PC-9 (cell line): ENCODE measurements around the gene C10orf95. TPM values are rescaled to one million over a fixed set of nuclear protein-coding genes. Genes with fewer than 3 reads are reported as not detected.

Experiments
- BruUV-seq: library from RNA; stranded (reverse); fragments of 400-500 nt; replicated peaks from 2 replicates; lab custom pipeline; 2021; lab: Mats Ljungman, UMichigan
- CTCF ChIA-PET: fragments of 300-600 bp; sonication (Branson Sonifier 250); formaldehyde crosslinking; loops from one replicate; lab custom pipeline; 2022; ENCODE audit warnings: antibody characterized with exemption; lab: Charles Lee
- POLR2A ChIA-PET: fragments of 300-600 bp; sonication (Branson Sonifier 250); formaldehyde crosslinking; loops from one replicate; lab custom pipeline; 2022; ENCODE audit warnings: antibody characterized with exemption; ENCODE audit not compliant: unreplicated experiment; lab: Charles Lee
- DNase-seq, 2 experiments: peaks; one replicate each; pipeline versions ENCODE4 v3.0.0 to v3.0.0-alpha.2; 2015 to 2022; ENCODE audit warnings: mixed read lengths in 1 of 2
- H2AFZ ChIP-seq: fragments of 200-600 bp; sonication (generic); 2 replicates; pipeline ENCODE4 v1.8.1; 2017; ENCODE audit warnings: antibody characterized with exemption
- H3F3A ChIP-seq: fragments of 200-600 bp; sonication (generic); 2 replicates; pipeline ENCODE4 v1.8.1; 2017; ENCODE audit warnings: antibody characterized with exemption, mild to moderate bottlenecking, low read depth; ENCODE audit not compliant: insufficient read depth
- H3K27ac ChIP-seq: fragments of 200-600 bp; sonication (generic); 2 replicates; pipeline ENCODE4 v1.6.1; 2016; ENCODE audit warnings: mixed run types
- H3K27me3 ChIP-seq: fragments of 200-600 bp; sonication (generic); 2 replicates; pipeline ENCODE4 v1.6.1; 2016; ENCODE audit warnings: low read depth, mixed run types; ENCODE audit not compliant: insufficient read depth
- H3K36me3 ChIP-seq: fragments of 200-600 bp; sonication (generic); 2 replicates; pipeline ENCODE4 v1.6.1; 2016; ENCODE audit warnings: low read depth, mixed run types
- H3K4me1 ChIP-seq: fragments of 200-600 bp; sonication (generic); replicated peaks from 2 replicates; pipeline ENCODE4 v1.6.1; 2016; ENCODE audit warnings: mixed run types; ENCODE audit not compliant: insufficient read depth
- H3K4me2 ChIP-seq: fragments of 200-600 bp; sonication (generic); 2 replicates; pipeline ENCODE4 v1.6.1; 2017; ENCODE audit warnings: mixed run types
- H3K4me3 ChIP-seq: fragments of 200-600 bp; sonication (generic); 2 replicates; pipeline ENCODE4 v1.6.1; 2016; ENCODE audit warnings: mixed run types
- H3K79me2 ChIP-seq: fragments of 200-600 bp; sonication (generic); 2 replicates; pipeline ENCODE4 v1.6.1; 2017; ENCODE audit warnings: low read depth, mixed run types
- H3K9me2 ChIP-seq: fragments of 200-600 bp; sonication (generic); 2 replicates; pipeline ENCODE4 v1.8.1; 2017; ENCODE audit warnings: mild to moderate bottlenecking; ENCODE audit not compliant: insufficient read depth
- H3K9me3 ChIP-seq: fragments of 200-600 bp; sonication (generic); 2 replicates; pipeline ENCODE4 v1.8.1; 2016; ENCODE audit warnings: low read depth; ENCODE audit not compliant: insufficient read depth
- H4K20me1 ChIP-seq: fragments of 200-600 bp; sonication (generic); 2 replicates; pipeline ENCODE4 v1.8.1; 2017; ENCODE audit not compliant: insufficient read depth
- EZH2 ChIP-seq: fragments of 200-600 bp; sonication (generic); IDR thresholded peaks from 2 replicates; pipeline ENCODE4 v1.8.0; 2017; ENCODE audit warnings: antibody characterized with exemption, low read depth
- intact Hi-C: fragments of 100-400 bp; cut with micrococcal nuclease; formaldehyde crosslinking; loops from one replicate; pipeline ENCODE4 v1.10.0; 2022; ENCODE audit not compliant: unreplicated experiment
- total RNA-seq: library from RNA; stranded (reverse); gene quantifications from 2 replicates; pipeline ENCODE4 v1.2.3, GENCODE V29; 2021
- TF ChIP-seq, protein P1 (sequence below): fragments of 200-600 bp; sonication (generic); conservative IDR thresholded peaks from 2 replicates; pipeline ENCODE4 v1.6.1; 2017; ENCODE audit warnings: mixed run types, antibody characterized with exemption, mild to moderate bottlenecking, moderate library complexity

C10orf95 gene
- total RNA-seq, 1 experiment from 2014 or later: 1.0 TPM

DNA sequence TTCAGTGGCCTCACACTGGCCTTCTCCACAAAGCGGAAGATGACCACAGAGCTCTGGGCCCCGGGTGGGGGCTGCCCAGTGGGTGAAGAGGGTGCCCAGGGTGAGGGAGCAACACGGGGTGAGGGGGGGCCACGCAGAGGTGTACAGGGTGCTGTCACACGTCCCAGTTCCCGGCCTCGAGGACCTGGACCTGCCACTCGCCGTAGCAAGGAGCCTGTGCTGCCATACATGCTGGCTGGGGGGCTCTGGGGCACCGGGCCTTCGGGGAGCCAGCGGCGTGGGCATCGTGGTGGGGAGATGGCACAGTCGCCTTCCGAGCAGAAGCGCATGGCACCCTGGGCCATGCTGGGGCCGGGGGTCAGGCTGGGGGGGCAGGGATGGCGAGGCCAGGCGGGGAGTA, 34.6 kb downstream of the C10orf95 start:
- Histone ChIP-seq H3K36me3 (no peaks in the 10 kb centered on the region), H3K79me2 (no peaks in the 10 kb centered on the region), H3K27ac (no peak overlapping the region), H3F3A (no peaks in the 10 kb centered on the region; the same call in 1 of the 2 replicates), H3K9me3 (no peaks in the 10 kb centered on the region), H3K4me3 (no peak overlapping the region), H3K4me2 (no peak overlapping the region), H4K20me1 (no peaks in the 10 kb centered on the region), H3K4me1 (no peaks in the 10 kb centered on the region), H3K9me2 (no peaks in the 10 kb centered on the region), H2AFZ (no peak overlapping the region), H3K27me3 (peaks cover 37% of the 10 kb centered on the region)
- no TSS peak for BruUV-seq
- no peak for DNase-seq
- TF ChIP-seq, protein P1, sequence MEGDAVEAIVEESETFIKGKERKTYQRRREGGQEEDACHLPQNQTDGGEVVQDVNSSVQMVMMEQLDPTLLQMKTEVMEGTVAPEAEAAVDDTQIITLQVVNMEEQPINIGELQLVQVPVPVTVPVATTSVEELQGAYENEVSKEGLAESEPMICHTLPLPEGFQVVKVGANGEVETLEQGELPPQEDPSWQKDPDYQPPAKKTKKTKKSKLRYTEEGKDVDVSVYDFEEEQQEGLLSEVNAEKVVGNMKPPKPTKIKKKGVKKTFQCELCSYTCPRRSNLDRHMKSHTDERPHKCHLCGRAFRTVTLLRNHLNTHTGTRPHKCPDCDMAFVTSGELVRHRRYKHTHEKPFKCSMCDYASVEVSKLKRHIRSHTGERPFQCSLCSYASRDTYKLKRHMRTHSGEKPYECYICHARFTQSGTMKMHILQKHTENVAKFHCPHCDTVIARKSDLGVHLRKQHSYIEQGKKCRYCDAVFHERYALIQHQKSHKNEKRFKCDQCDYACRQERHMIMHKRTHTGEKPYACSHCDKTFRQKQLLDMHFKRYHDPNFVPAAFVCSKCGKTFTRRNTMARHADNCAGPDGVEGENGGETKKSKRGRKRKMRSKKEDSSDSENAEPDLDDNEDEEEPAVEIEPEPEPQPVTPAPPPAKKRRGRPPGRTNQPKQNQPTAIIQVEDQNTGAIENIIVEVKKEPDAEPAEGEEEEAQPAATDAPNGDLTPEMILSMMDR: no peak
- no peak for TF ChIP-seq EZH2
- intact Hi-C loops: no loop called here
- ChIA-PET POLR2A (no interaction called here), CTCF (no interaction called here)

DNA sequence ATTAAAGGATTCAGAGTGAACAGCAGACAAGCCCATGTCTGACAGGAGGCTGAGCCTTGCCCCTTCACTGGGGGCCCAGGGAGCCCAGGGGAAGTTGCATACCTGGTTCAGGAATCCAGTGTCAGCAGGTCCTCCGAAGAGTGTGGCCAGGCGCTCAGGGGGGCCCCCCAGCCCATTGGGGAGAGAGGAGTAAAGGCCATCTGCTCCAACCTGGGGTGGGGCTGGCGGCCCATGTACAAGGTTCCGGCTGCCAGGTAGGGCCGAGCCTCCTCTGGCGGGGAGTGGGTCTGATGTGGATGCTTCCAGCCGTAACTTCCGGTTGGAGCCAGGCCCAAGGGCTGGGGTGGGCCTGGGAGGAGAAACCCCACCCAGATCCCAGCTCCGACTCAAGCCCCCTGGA, 35.1 kb downstream of the C10orf95 start:
- intact Hi-C loops: no loop called here
- no peak overlapping the region for H2AFZ ChIP-seq
- BruUV-seq: no TSS peak
- CTCF ChIA-PET: no interaction called here
- H3K27me3 ChIP-seq: peaks cover 40% of the 10 kb centered on the region
- H3K27ac ChIP-seq: no peak overlapping the region
- DNase-seq: no peak
- no peak overlapping the region for H3K4me3 ChIP-seq
- H3K9me3 ChIP-seq: no peaks in the 10 kb centered on the region
- POLR2A ChIA-PET: no interaction called here
- no peaks in the 10 kb centered on the region for H4K20me1 ChIP-seq
- H3K36me3 ChIP-seq: no peaks in the 10 kb centered on the region
- H3K4me2 ChIP-seq: no peak overlapping the region
- TF ChIP-seq, protein P1: no peak
- TF ChIP-seq EZH2: no peak
- H3K79me2 ChIP-seq: no peaks in the 10 kb centered on the region
- no peaks in the 10 kb centered on the region for H3K4me1 ChIP-seq
- no peaks in the 10 kb centered on the region for H3K9me2 ChIP-seq
- H3F3A ChIP-seq: no peaks in the 10 kb centered on the region; the same call in 1 of the 2 replicates

DNA sequence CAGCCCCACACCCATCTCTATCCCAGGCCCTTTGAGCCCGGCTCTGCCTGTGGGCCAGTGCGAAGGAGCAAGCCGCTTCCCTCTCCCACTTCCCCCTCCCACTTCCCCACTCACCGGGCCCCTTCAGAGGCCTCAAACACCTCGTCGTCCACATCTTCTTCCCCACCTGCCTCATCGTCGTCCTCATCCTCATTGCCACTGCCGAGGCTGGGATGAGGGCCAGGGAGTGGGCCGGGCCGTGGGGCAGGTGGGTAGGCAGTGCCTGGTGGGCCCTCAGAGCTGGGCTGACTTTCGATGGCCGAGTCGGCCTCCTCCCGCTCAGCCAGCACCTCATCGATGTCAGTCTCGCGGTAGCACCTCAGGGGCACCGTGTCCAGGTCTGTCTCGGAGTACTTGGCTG, 36.6 kb downstream of the C10orf95 start:
- Histone ChIP-seq H3K27ac (no peak overlapping the region), H3K9me3 (no peaks in the 10 kb centered on the region), H3K4me1 (no peaks in the 10 kb centered on the region), H3K27me3 (peaks cover 53% of the 10 kb centered on the region), H3K4me2 (no peak overlapping the region), H3K79me2 (no peaks in the 10 kb centered on the region), H4K20me1 (no peaks in the 10 kb centered on the region), H2AFZ (no peak overlapping the region), H3F3A (no peaks in the 10 kb centered on the region), H3K36me3 (no peaks in the 10 kb centered on the region), H3K4me3 (no peak overlapping the region), H3K9me2 (no peaks in the 10 kb centered on the region)
- TF ChIP-seq, protein P1: no peak
- TF ChIP-seq EZH2: no peak
- intact Hi-C loops: no loop called here
- POLR2A ChIA-PET: interaction anchor here (0.6 kb wide), 1 partner anchor 161 kb away, joined by 6 read pairs; no protein-coding TSS in a partner anchor
- CTCF ChIA-PET: no interaction called here
- BruUV-seq: no TSS peak
- DNase-seq: no peak
